GM19328 (cell line): ENCODE results near the gene A1CF.
"Not testable (repeated sequence)": the region's sequence is repeated elsewhere in the genome, so short reads cannot be mapped to it uniquely, and the experiment has no call there.

Experiments
- ATAC-seq: cut with Tn5 transposase; IDR thresholded peaks from one replicate; pipeline ENCODE4 v1.9.1; 2021; ENCODE audit warnings: mild to moderate bottlenecking, moderate library complexity; ENCODE audit not compliant: unreplicated experiment

Gene A1CF

GRCh38 chr10:50794490-50794889, 90.9 kb downstream of the A1CF start:
- ATAC-seq: no peak

- no peak for ATAC-seq
Measured at GRCh38 chr10:50788951-50789945, 96.2 kb downstream of the A1CF start.

- ATAC-seq: not testable (repeated sequence)
Measured at GRCh38 chr10:50787962-50788361, 97.5 kb downstream of the A1CF start.

- ATAC-seq: not testable (repeated sequence)
Measured at GRCh38 chr10:50782017-50782416, 103.4 kb downstream of the A1CF start.

DNA sequence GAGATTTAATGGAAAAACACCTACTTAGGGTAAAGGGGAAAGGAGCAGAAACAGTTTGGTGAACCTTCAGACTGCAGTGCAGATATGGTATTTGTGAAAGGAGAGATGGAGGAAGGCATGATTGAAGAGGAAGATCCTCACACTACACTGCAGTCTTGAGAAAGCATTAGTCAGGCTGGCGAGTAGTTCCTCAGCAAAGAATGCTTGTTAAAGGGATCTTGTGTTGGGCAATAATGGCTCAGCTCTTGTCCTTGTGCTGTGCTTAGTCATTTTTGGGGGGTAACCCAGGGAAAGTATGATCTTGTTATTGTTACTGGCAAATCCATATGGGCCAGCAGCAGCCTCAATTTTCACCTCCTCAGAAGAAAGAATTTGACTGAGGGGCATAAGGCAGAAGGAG, 105.4 kb downstream of the A1CF start:
- ATAC-seq: not testable (repeated sequence)

- ATAC-seq: not testable (repeated sequence)
Measured at GRCh38 chr10:50774868-50775267, 110.6 kb downstream of the A1CF start.

DNA sequence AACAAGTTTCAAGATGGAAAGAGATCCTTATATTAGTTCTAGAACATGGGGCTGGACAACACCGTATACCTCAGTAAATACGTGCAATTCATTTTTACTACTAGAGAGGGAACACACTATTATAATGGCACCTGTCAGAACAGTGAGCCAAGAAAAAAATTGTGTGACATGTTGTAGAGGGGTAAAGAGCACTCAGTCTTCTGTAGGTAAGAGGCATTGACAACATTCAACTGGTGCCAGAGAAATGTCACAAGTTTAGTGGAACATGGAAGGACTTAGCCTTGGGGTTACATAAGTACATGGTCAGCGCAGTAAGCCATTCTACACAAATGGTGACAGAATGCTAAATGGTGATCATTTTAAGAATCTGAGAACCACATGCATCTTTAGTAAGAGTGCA, 113.4 kb downstream of the A1CF start:
- not testable (repeated sequence) for ATAC-seq

DNA sequence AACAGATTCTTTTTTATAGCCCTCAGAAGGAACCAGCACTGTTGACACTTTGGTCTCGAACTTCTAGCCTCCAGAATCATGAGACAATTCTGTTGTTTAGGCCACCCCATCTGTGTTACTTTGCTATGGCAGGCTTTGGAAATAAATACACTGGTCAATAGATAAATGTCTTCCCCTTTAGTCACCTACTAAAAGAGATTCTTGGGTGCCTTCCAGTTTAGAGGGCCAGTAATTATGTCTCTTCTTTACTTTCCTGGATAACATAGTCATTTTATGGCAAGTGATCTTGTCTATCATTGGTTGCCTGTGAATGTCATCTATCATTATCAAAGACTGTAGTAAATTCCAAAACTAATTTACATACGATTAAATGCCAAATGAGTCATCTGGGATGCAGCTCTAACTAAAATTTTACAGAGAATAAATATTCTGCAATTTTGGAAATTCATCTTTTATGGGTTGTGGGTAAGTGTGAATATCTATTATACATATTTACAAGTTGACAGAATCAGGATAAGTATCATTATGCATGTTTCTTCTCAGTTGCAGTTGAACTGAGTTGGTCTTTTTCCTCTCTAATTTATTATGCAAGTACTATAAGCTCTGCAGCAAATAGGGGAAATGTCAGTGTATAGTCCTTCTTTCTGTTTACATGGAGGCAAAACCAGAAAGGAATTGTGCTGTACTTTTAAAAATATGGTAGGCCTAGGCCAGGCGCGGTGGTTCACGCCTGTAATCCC, 118.5 kb downstream of the A1CF start:
- ATAC-seq: not testable (repeated sequence)
